ENCODE measurements around the gene QSER1.

DNA sequence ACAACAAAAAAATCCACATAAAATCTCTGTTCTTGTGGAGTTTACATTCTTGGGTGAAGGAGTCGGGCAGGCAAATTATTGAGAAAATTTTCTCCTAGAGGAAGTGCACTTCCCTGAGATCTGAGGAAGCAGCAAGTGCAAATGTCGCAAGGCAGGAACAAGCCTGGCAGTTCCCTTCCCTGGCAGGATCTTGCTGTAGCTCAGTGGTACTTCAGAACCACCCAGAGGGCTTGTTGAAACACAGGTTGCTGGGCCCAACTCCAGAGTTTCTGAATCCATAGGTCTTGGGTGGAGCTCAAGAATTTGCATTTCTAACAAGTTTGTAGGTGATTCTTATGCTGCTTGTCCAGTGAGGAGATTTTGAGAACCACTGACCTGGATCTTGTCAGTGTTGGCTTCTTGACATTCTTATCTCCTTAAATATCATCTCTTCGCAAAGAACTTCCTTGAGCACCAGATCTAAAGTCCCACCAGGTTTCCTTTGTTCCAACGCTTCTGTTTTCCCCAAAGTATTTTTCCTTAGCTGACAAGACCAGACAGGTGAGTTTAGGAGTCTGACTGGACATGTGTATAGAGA lies 9.6 kb downstream of the QSER1 start:
- TF ChIP-seq, protein P1, sequence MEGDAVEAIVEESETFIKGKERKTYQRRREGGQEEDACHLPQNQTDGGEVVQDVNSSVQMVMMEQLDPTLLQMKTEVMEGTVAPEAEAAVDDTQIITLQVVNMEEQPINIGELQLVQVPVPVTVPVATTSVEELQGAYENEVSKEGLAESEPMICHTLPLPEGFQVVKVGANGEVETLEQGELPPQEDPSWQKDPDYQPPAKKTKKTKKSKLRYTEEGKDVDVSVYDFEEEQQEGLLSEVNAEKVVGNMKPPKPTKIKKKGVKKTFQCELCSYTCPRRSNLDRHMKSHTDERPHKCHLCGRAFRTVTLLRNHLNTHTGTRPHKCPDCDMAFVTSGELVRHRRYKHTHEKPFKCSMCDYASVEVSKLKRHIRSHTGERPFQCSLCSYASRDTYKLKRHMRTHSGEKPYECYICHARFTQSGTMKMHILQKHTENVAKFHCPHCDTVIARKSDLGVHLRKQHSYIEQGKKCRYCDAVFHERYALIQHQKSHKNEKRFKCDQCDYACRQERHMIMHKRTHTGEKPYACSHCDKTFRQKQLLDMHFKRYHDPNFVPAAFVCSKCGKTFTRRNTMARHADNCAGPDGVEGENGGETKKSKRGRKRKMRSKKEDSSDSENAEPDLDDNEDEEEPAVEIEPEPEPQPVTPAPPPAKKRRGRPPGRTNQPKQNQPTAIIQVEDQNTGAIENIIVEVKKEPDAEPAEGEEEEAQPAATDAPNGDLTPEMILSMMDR (IDR thresholded peaks at IDR 0.05): no peak
- no peak for TF ChIP-seq EP300 (IDR thresholded peaks at IDR 0.05)
- no peak for TF ChIP-seq POLR2A (IDR thresholded peaks at IDR 0.05)
